HEK293 (cell line): ENCODE measurements around the gene SCYGR1.

Experiments
- HOXA7 ChIP-seq: sonication (generic); formaldehyde crosslinking; IDR thresholded peaks from 2 replicates; pipeline ENCODE4 v1.8.1; 2022; ENCODE audit warnings: missing genetic modification reagents, borderline replicate concordance
- ZNF302 ChIP-seq: fragments of 450-650 bp; formaldehyde crosslinking; IDR thresholded peaks from 2 replicates; pipeline ENCODE4 v1.5.1; 2016; ENCODE audit warnings: missing biosample characterization, missing genetic modification characterization, low read depth
- ZNF335 ChIP-seq: fragments of 450-650 bp; formaldehyde crosslinking; conservative IDR thresholded peaks from 2 replicates; pipeline ENCODE4 v1.5.1; 2016; ENCODE audit warnings: missing biosample characterization, missing genetic modification characterization

- TF ChIP-seq ZNF302 (tag by site-specific recombination) (no peak), HOXA7 (CRISPR knock-in tag) (no peak), ZNF335 (tag by site-specific recombination) (no peak)
Measured at GRCh38 chr2:227415538-227416424, 28.0 kb upstream of the SCYGR1 start.
